ENCODE measurements around the gene PLEKHM2.

PLEKHM2 gene

DNA sequence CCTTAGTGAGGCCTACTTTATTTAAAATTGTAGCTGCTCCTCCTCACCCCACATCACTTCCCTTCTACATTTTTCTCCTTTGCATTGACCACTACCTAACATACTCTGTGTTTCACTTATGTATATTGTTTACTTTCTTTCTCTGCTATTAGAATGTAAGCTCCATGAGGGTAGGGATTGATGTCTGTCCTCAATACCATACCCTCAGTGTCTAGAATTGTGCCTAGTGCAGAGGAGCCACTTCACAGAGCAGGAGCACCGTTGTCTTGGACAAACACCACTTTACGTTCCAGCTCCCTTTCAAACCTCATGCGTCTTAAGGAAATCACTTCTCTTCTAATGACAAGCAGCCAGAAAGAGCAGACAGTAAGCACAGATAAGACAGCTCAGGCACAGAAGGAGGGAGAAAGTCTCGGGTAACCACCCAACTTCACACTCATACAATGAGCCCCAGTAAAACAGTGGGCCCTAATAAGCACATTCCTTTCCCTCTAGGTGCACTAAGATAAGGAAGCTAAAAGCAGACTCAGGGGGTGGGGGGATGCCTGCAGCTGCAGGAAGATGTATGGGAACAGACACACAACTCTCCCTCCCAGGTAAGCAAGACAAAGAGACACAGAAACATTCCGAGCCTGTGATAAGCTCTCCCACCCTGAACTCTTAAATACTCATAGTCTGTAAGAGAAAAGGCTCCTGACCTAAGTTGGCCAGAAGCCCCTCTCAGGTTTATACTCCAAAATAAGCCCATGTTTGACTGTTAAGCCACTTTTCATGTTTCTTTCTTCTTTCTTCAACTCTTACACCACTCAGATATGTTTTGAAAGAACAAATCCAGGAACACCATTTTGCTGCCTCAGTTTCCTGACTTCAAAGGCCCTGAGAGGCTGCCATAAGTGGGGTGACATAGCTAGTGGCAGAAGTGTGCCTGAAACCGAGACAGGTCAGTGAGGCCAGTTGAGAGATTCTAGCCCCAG, 7.1 kb upstream of the PLEKHM2 start:
- TF ChIP-seq ZBTB7A (IDR thresholded peaks at IDR 0.05; ENCODE audit: low read depth) (no peak), EGR1 (IDR thresholded peaks at IDR 0.05) (no peak), NFIC (IDR thresholded peaks at IDR 0.05) (no peak), RAD21 (IDR thresholded peaks at IDR 0.05; ENCODE audit: low read depth) (no peak), FOXM1 (IDR thresholded peaks at IDR 0.05; ENCODE audit: borderline replicate concordance, low read depth) (no peak), EP300 (IDR thresholded peaks at IDR 0.05; ENCODE audit: borderline replicate concordance) (no peak), YY1 (IDR thresholded peaks at IDR 0.05; ENCODE audit: low read depth) (no peak)
- TF ChIP-seq, protein P1, sequence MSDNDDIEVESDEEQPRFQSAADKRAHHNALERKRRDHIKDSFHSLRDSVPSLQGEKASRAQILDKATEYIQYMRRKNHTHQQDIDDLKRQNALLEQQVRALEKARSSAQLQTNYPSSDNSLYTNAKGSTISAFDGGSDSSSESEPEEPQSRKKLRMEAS (IDR thresholded peaks at IDR 0.05): no peak
- TF ChIP-seq, protein P2, sequence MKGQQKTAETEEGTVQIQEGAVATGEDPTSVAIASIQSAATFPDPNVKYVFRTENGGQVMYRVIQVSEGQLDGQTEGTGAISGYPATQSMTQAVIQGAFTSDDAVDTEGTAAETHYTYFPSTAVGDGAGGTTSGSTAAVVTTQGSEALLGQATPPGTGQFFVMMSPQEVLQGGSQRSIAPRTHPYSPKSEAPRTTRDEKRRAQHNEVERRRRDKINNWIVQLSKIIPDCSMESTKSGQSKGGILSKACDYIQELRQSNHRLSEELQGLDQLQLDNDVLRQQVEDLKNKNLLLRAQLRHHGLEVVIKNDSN (IDR thresholded peaks at IDR 0.05): no peak

GRCh38 chr1:15678578-15678977, 5.5 kb upstream of the PLEKHM2 start:
- TF ChIP-seq TEAD4 (IDR thresholded peaks at IDR 0.05) (peak; percentile 86), YY1 (IDR thresholded peaks at IDR 0.05; ENCODE audit: low read depth) (no peak), TAF1 (IDR thresholded peaks at IDR 0.05; ENCODE audit: low read depth) (no peak), FOXM1 (IDR thresholded peaks at IDR 0.05; ENCODE audit: borderline replicate concordance, low read depth) (no peak), EGR1 (IDR thresholded peaks at IDR 0.05) (no peak), CEBPB (IDR thresholded peaks at IDR 0.05) (no peak), ZBTB7A (IDR thresholded peaks at IDR 0.05; ENCODE audit: low read depth) (no peak), EP300 (IDR thresholded peaks at IDR 0.05; ENCODE audit: borderline replicate concordance) (no peak)
- TF ChIP-seq, protein P2 (IDR thresholded peaks at IDR 0.05): peak; percentile 79
- TF ChIP-seq, protein P1 (IDR thresholded peaks at IDR 0.05): peak; percentile 60; the same call in 1 of the 2 replicates
- TF ChIP-seq, protein P3, sequence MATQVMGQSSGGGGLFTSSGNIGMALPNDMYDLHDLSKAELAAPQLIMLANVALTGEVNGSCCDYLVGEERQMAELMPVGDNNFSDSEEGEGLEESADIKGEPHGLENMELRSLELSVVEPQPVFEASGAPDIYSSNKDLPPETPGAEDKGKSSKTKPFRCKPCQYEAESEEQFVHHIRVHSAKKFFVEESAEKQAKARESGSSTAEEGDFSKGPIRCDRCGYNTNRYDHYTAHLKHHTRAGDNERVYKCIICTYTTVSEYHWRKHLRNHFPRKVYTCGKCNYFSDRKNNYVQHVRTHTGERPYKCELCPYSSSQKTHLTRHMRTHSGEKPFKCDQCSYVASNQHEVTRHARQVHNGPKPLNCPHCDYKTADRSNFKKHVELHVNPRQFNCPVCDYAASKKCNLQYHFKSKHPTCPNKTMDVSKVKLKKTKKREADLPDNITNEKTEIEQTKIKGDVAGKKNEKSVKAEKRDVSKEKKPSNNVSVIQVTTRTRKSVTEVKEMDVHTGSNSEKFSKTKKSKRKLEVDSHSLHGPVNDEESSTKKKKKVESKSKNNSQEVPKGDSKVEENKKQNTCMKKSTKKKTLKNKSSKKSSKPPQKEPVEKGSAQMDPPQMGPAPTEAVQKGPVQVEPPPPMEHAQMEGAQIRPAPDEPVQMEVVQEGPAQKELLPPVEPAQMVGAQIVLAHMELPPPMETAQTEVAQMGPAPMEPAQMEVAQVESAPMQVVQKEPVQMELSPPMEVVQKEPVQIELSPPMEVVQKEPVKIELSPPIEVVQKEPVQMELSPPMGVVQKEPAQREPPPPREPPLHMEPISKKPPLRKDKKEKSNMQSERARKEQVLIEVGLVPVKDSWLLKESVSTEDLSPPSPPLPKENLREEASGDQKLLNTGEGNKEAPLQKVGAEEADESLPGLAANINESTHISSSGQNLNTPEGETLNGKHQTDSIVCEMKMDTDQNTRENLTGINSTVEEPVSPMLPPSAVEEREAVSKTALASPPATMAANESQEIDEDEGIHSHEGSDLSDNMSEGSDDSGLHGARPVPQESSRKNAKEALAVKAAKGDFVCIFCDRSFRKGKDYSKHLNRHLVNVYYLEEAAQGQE (IDR thresholded peaks at IDR 0.05; ENCODE audit: low read depth): no peak

DNA sequence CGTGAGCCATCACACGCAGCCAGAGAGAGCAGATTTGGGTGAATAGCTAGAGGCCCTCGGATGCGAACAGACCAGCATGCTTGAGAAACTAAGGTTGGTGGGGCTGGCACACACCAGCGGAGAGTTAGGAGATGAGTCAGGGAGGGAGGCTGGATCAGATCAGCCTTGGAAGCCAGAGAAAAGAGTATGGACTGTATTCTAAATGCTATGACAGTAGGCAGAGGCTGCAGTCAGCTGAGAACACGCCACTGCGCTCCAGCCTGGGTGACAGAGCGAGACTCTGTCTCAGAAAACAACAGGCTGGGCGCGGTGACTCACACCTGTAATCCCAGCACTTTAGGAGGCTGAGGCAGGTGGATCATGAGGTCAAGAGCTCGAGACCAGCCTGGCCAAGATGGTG, 4.0 kb upstream of the PLEKHM2 start:
- TF ChIP-seq, protein P2 (IDR thresholded peaks at IDR 0.05): no peak
- TF ChIP-seq, protein P1 (IDR thresholded peaks at IDR 0.05): no peak
- no peak for TF ChIP-seq TAF1 (IDR thresholded peaks at IDR 0.05; ENCODE audit: low read depth)
- TF ChIP-seq NFIC (IDR thresholded peaks at IDR 0.05): no peak
- TF ChIP-seq CREB1 (IDR thresholded peaks at IDR 0.05; ENCODE audit: low read depth): no peak
- no peak for TF ChIP-seq EP300 (IDR thresholded peaks at IDR 0.05; ENCODE audit: borderline replicate concordance)
- no peak for TF ChIP-seq EGR1 (IDR thresholded peaks at IDR 0.05)
- no peak for TF ChIP-seq RAD21 (IDR thresholded peaks at IDR 0.05; ENCODE audit: low read depth)
- no peak for TF ChIP-seq ZBTB7A (IDR thresholded peaks at IDR 0.05; ENCODE audit: low read depth)
- TF ChIP-seq, protein P3 (IDR thresholded peaks at IDR 0.05; ENCODE audit: low read depth): no peak
- TF ChIP-seq FOXM1 (IDR thresholded peaks at IDR 0.05; ENCODE audit: borderline replicate concordance, low read depth): no peak
- no peak for TF ChIP-seq CEBPB (IDR thresholded peaks at IDR 0.05)
- no peak for TF ChIP-seq YY1 (IDR thresholded peaks at IDR 0.05; ENCODE audit: low read depth)
- no peak for TF ChIP-seq TEAD4 (IDR thresholded peaks at IDR 0.05)
- no peak for TF ChIP-seq TCF12 (IDR thresholded peaks at IDR 0.05; ENCODE audit: low read depth)

DNA sequence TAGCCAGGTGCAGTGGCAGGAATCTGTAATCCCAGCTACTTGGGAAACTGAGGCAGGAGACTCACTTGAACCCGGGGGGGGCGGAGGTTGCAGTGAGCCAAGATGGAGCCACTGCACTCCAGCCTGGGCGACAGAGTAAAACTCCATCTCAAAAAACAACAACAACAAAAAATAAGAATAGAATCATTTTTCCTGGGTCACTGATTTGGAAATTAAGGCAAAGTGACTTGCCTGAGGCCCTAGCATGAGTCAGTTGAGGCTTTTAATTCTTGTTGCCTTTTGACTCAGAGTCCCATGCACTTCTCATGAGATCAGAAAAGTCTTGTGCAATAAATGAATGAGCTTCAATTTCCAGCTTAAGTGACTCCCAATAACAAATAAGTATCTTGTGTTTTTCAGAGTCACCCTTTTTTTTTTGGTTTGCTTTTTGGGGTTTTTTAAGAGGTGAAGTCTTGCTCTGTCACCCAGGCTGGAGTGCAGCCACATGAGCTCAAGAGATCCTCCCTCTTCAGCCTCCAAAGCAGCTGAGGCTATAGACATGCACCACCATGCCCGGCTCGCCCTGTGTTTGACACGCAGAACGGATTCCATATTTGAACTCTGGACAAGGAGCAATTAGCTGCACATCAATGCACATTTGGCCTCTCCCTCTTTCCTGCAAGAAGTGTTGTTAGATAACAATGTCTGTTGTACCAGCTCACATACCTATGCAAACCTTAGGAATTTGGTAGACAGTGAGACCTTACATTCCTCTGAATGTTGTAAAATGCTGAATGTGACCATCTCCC, 3.4 kb upstream of the PLEKHM2 start:
- TF ChIP-seq CEBPB (IDR thresholded peaks at IDR 0.05) (peak; percentile 88), TAF1 (IDR thresholded peaks at IDR 0.05; ENCODE audit: low read depth) (no peak), TEAD4 (IDR thresholded peaks at IDR 0.05) (peak; percentile 72), YY1 (IDR thresholded peaks at IDR 0.05; ENCODE audit: low read depth) (0 out of 2 replicates have a peak, but pooled peaks have one; percentile 14)
- TF ChIP-seq, protein P3 (IDR thresholded peaks at IDR 0.05; ENCODE audit: low read depth): no peak
